NB4 (cell line): ENCODE measurements around the gene GARIN5B.
"Not testable (repeated sequence)": the region's sequence is repeated elsewhere in the genome, so short reads cannot be mapped to it uniquely, and the experiment has no call there.

Experiments
- MYC ChIP-seq: IDR thresholded peaks from 2 replicates; pipeline ENCODE4 v1.6.1; 2011; ENCODE audit warnings: low read depth, low read length
- TF ChIP-seq, protein P1 (sequence below): IDR thresholded peaks from one replicate; pipeline ENCODE4 v1.5.1; 2012; ENCODE audit warnings: low read depth, low read length

DNA sequence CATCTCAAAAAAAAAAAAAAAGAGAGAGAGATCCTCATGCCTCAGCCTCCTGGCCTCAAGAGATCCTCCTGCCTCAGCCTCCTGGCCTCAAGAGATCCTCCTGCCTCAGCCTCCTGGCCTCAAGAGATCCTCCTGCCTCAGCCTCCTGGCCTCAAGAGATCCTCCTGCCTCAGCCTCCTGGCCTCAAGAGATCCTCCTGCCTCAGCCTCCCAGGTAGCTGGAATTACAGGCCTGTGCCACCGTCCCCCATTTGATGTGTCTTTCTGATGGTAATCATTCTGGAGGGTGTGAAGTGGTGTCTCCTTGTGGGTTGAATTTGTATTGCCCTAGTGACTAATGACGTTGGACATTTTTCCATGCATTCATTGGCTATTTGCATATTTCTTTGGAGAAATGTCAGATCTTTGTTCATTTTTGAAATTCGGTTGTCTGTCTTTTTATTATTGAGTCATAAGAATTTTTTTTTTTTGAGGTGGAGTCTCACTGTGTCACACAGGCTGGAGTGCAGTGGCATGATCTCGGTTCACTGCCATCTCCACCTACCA, 34.2 kb downstream of the GARIN5B start:
- not testable (repeated sequence) for TF ChIP-seq MYC
- TF ChIP-seq, protein P1, sequence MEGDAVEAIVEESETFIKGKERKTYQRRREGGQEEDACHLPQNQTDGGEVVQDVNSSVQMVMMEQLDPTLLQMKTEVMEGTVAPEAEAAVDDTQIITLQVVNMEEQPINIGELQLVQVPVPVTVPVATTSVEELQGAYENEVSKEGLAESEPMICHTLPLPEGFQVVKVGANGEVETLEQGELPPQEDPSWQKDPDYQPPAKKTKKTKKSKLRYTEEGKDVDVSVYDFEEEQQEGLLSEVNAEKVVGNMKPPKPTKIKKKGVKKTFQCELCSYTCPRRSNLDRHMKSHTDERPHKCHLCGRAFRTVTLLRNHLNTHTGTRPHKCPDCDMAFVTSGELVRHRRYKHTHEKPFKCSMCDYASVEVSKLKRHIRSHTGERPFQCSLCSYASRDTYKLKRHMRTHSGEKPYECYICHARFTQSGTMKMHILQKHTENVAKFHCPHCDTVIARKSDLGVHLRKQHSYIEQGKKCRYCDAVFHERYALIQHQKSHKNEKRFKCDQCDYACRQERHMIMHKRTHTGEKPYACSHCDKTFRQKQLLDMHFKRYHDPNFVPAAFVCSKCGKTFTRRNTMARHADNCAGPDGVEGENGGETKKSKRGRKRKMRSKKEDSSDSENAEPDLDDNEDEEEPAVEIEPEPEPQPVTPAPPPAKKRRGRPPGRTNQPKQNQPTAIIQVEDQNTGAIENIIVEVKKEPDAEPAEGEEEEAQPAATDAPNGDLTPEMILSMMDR: not testable (repeated sequence)
